K562 (cell line): ENCODE data around the gene FBXO27. TPM values are rescaled to one million over a fixed set of nuclear protein-coding genes. Genes with fewer than 3 reads are reported as not detected.

Experiments used
- ATAC-seq: fragments of 200-7000 bp; cut with Tn5 transposase; 3 replicates; pipeline ENCODE4 v1.9.1; 2020; ENCODE audit warnings: moderate library complexity
- BruUV-seq: library from RNA; stranded (reverse); fragments of 400-500 nt; replicated peaks from 2 replicates; lab custom pipeline; 2021; lab: Mats Ljungman, UMichigan
- CTCF ChIA-PET: fragments of 300-600 bp; formaldehyde crosslinking; extraction: SDS; loops from one replicate; lab custom pipeline; 2021; ENCODE audit warnings: low intra/inter-chr PET ratio; lab: Yijun Ruan, JAX
- POLR2A ChIA-PET: fragments of 300-600, 350-650 bp; sonication (Branson Sonifier 250); formaldehyde crosslinking; extraction: SDS; loops from one replicate; lab custom pipeline; 2021; ENCODE audit warnings: antibody characterized with exemption, inconsistent platforms; lab: Yijun Ruan, JAX
- DNase-seq, 4 experiments: peaks; one replicate each; pipeline versions ENCODE4 v3.0.0 to v3.0.0-alpha.2; 2011 to 2018; ENCODE audit warnings: low spot score in 3 of 4, mixed read lengths in 3 of 4; ENCODE audit errors: extremely low read depth in 1 of 4
- FAIRE-seq: peaks from 2 replicates; lab custom pipeline; 2011; peaks lifted over from hg19 to GRCh38; lab: Jason Lieb, UNC
- H2AFZ ChIP-seq: 2 replicates; pipeline ENCODE4 v1.6.0; 2011; ENCODE audit warnings: low read depth, low read length, control low read depth, inconsistent platforms
- H3K27ac ChIP-seq: fragments of 200-600 bp; 3 replicates; pipeline ENCODE4 v1.8.0; 2011; ENCODE audit warnings: low read depth, mild to moderate bottlenecking, control low read depth, inconsistent platforms, low read length, moderate library complexity, mixed read lengths; ENCODE audit errors: extremely low read depth
- H3K27me3 ChIP-seq, 2 experiments: fragments of 300-600 bp in 1 of 2; 2 replicates in 1 of 2; 3 replicates in 1 of 2; pipeline versions ENCODE4 v1.6.0 to v1.8.0; 2011; ENCODE audit warnings: inconsistent platforms in 2 of 2, low read length in 2 of 2, mild to moderate bottlenecking in 1 of 2, mixed read lengths in 1 of 2, moderate library complexity in 1 of 2; ENCODE audit not compliant: control insufficient read depth in 2 of 2, insufficient read depth in 2 of 2
- H3K36me3 ChIP-seq: fragments of 300-600 bp; 3 replicates; pipeline ENCODE4 v1.8.0; 2011; ENCODE audit warnings: mild to moderate bottlenecking, low read length, inconsistent platforms; ENCODE audit not compliant: control insufficient read depth, insufficient read depth
- H3K4me1 ChIP-seq, 2 experiments: fragments of 200-600 bp in 1 of 2; replicated peaks in 1 of 2; 2 replicates in 1 of 2; 3 replicates in 1 of 2; pipeline versions ENCODE4 v1.5.1 to v1.8.0; 2011; ENCODE audit warnings: inconsistent platforms in 2 of 2, low read length in 2 of 2, mild to moderate bottlenecking in 1 of 2, mixed read lengths in 1 of 2, moderate library complexity in 1 of 2; ENCODE audit not compliant: control insufficient read depth in 2 of 2, insufficient read depth in 2 of 2
- H3K4me2 ChIP-seq: 2 replicates; pipeline ENCODE4 v1.6.1; 2011; ENCODE audit warnings: low read length, control low read depth, inconsistent platforms, mixed read lengths; ENCODE audit not compliant: insufficient read depth
- H3K4me3 ChIP-seq: fragments of 200-600 bp; sonication (generic), shearing (Covaris generic); 2 replicates; pipeline ENCODE4 v1.5.1; 2016; ENCODE audit warnings: control low read depth, inconsistent platforms
- H3K79me2 ChIP-seq: fragments of 200-600 bp; 3 replicates; pipeline ENCODE4 v1.8.0; 2011; ENCODE audit warnings: low read length, inconsistent platforms; ENCODE audit not compliant: control insufficient read depth, insufficient read depth
- H3K9ac ChIP-seq, 2 experiments: 2 replicates each; pipeline versions ENCODE4 v1.6.0 to v1.6.1; 2011; ENCODE audit warnings: low read depth in 2 of 2, low read length in 2 of 2, control low read depth in 1 of 2, inconsistent platforms in 1 of 2, mild to moderate bottlenecking in 1 of 2, mixed read lengths in 1 of 2; ENCODE audit not compliant: insufficient read depth in 1 of 2
- H3K9me1 ChIP-seq: one replicate; pipeline ENCODE4 v1.6.0; 2011; ENCODE audit warnings: inconsistent platforms, mild to moderate bottlenecking, low read length, moderate library complexity; ENCODE audit not compliant: control insufficient read depth, insufficient read depth
- H3K9me3 ChIP-seq: replicated peaks from 2 replicates; pipeline ENCODE4 v1.5.1; 2011; ENCODE audit warnings: low read depth, low read length, inconsistent platforms; ENCODE audit not compliant: control insufficient read depth, insufficient read depth
- H4K20me1 ChIP-seq: replicated peaks from 2 replicates; pipeline ENCODE4 v1.6.1; 2011; ENCODE audit warnings: low read length, inconsistent platforms, mixed read lengths; ENCODE audit not compliant: control insufficient read depth, insufficient read depth
- HDAC2 ChIP-seq: fragments of 450-650 bp; IDR thresholded peaks from 2 replicates; pipeline ENCODE4 v1.6.1; 2016; ENCODE audit warnings: mild to moderate bottlenecking
- KDM5B ChIP-seq: fragments of 200-600 bp; sonication (generic); IDR thresholded peaks from 2 replicates; pipeline ENCODE4 v1.6.1; 2012; ENCODE audit warnings: low read depth, mild to moderate bottlenecking, moderate library complexity, low read length, control low read depth, inconsistent platforms; ENCODE audit not compliant: insufficient replicate concordance
- LCOR ChIP-seq: sonication (generic); formaldehyde crosslinking; IDR thresholded peaks from 2 replicates; pipeline ENCODE4 v1.8.0; 2022; ENCODE audit warnings: mild to moderate bottlenecking, missing genetic modification reagents
- PATZ1 ChIP-seq: fragments of 250-450 bp; sonication (Bioruptor Pico); IDR thresholded peaks from 2 replicates; pipeline ENCODE4 v1.5.0; 2020; ENCODE audit warnings: mild to moderate bottlenecking, borderline replicate concordance
- PML ChIP-seq: IDR thresholded peaks from 2 replicates; pipeline ENCODE4 v1.6.1; 2012; ENCODE audit warnings: low read length, inconsistent platforms
- PRDM10 ChIP-seq: fragments of 450-650 bp; IDR thresholded peaks from 2 replicates; pipeline ENCODE4 v1.6.1; 2018; ENCODE audit not compliant: partially characterized antibody
- PRPF4 ChIP-seq: fragments of 200-400 bp; formaldehyde crosslinking; IDR thresholded peaks from one replicate; pipeline ENCODE4 v1.6.1; 2017; ENCODE audit warnings: low read length, low read depth, mild to moderate bottlenecking; ENCODE audit not compliant: insufficient read depth, poor library complexity, severe bottlenecking
- U2AF2 ChIP-seq: fragments of 200-400 bp; formaldehyde crosslinking; optimal IDR thresholded peaks from 2 replicates; pipeline ENCODE3; 2017; ENCODE audit warnings: low read depth, mild to moderate bottlenecking, low read length
- ZNF253 ChIP-seq: fragments of 250-450 bp; sonication (Bioruptor Pico); conservative IDR thresholded peaks from 2 replicates; pipeline ENCODE4 v1.6.1; 2021; ENCODE audit warnings: mild to moderate bottlenecking
- ZNF354B ChIP-seq: fragments of 250-450 bp; sonication (Bioruptor Pico); IDR thresholded peaks from 2 replicates; pipeline ENCODE4 v1.4.0; 2020
- ZNF639 ChIP-seq, 2 experiments: fragments of 200-800 bp in 1 of 2; sonication (Bioruptor generic) in 1 of 2; sonication (generic) in 1 of 2; formaldehyde crosslinking in 1 of 2; IDR thresholded peaks in 1 of 2; conservative IDR thresholded peaks in 1 of 2; 2 replicates each; pipeline versions ENCODE4 v1.5.0 to v1.6.1; 2016 to 2020; ENCODE audit warnings: missing compliant biosample characterization in 1 of 2, missing genetic modification characterization in 1 of 2, missing genetic modification reagents in 1 of 2
- ZNF707 ChIP-seq: fragments of 250-450 bp; sonication (Bioruptor Pico); conservative IDR thresholded peaks from 2 replicates; pipeline ENCODE4 v1.8.0; 2022; ENCODE audit warnings: inconsistent platforms, mild to moderate bottlenecking, moderate library complexity
- WGBS: fragments of 100-300 bp; shearing (Covaris generic); methylation state at CpG from one replicate; pipeline ENCODE4 v1.1.6; 2016; ENCODE audit warnings: low coverage, mixed read lengths; ENCODE audit not compliant: insufficient coverage; ENCODE audit errors: missing lambda C conversion rate; 5-methylcytosine and 5-hydroxymethylcytosine counted together
- in situ Hi-C: fragments of 300-500 bp; cut with MboI; formaldehyde crosslinking; loops from 4 replicates; pipeline ENCODE4 v1.15.0; 2018; ENCODE audit warnings: inconsistent platforms, mixed read lengths
- intact Hi-C: fragments of 100-400 bp; cut with micrococcal nuclease; formaldehyde crosslinking; loops from 2 replicates; pipeline ENCODE4 v1.14.2; 2022
- polyA plus RNA-seq, 8 experiments: library from polyadenylated mRNA; depleted of rRNA in 4 of 8; stranded (reverse) in 5 of 8; unstranded in 3 of 8; fragments of >200 nt; fragmentation: Nextera tagmentation in 2 of 8; fragmentation: Illumina TruSeq in 1 of 8; extraction: Ambion mirVana in 2 of 8; extraction: Trizol in 1 of 8; gene quantifications; 2 replicates each; pipeline versions ENCODE4 v1.2.1 to v1.2.3, GENCODE V29; 2011 to 2014; ENCODE audit warnings: inconsistent platforms in 1 of 8, missing spikeins in 1 of 8
- total RNA-seq, 7 experiments: library from RNA; depleted of rRNA in 6 of 7; stranded (reverse); fragments of >200 nt in 6 of 7; fragmentation: Illumina TruSeq in 2 of 7; extraction: Trizol in 2 of 7; gene quantifications; 2 replicates each; pipeline versions ENCODE4 v1.2.1 to v1.2.3, GENCODE V29; 2011 to 2021; ENCODE audit warnings: low replicate concordance in 1 of 7

Gene FBXO27
- total and polyA plus RNA-seq, 9 of the 15 experiments (the other 6 are each of a cell fraction or from before 2014, with no cell fraction given): 1.8 to 11.0 (median 6.3) TPM

GRCh38 chr19:39054091-39054470 lies 21.7 kb upstream of the FBXO27 start:
- ChIA-PET CTCF (no interaction called here), POLR2A (interaction anchor here (0.8 kb wide), 1 partner anchor 21 kb away, joined by 3 read pairs; no protein-coding TSS in a partner anchor)
- 8% methylated on average over 2 of the region's 2 CpGs for WGBS
- Histone ChIP-seq H3K4me2 (no peak overlapping the region), H3K9ac (no peak overlapping the region), H3K4me1 (peaks cover 3 to 6% of the 10 kb centered on the region in 2 experiments; a peak in 3 of 5 replicates), H3K9me1 (no peaks in the 10 kb centered on the region), H3K27me3 (no peaks in the 10 kb centered on the region), H3K36me3 (no peaks in the 10 kb centered on the region), H3K27ac (no peak overlapping the region), H3K4me3 (no peak overlapping the region), H3K79me2 (no peaks in the 10 kb centered on the region), H3K9me3 (no peaks in the 10 kb centered on the region), H4K20me1 (no peaks in the 10 kb centered on the region), H2AFZ (no peak overlapping the region)
- intact Hi-C loops: no loop called here
- ATAC-seq (no peak), FAIRE-seq (no peak), DNase-seq (no peak)
- no TSS peak for BruUV-seq
- in situ Hi-C loops: no loop called here
- TF ChIP-seq LCOR (no peak), HDAC2 (no peak), PRPF4 (no peak), KDM5B (no peak), ZNF639 (CRISPR knock-in tag; conservative IDR thresholded peaks at IDR 0.05 in 1 of 2, IDR thresholded peaks at IDR 0.05 in 1 of 2) (no peak), ZNF354B (no peak), U2AF2 (no peak), PRDM10 (no peak), PML (no peak), ZNF253 (no peak), PATZ1 (CRISPR knock-in tag) (no peak), ZNF707 (CRISPR knock-in tag) (no peak)
